A549 (cell line): Measurements from ENCODE around the gene BICDL1. TPM values are rescaled to one million over a fixed set of nuclear protein-coding genes. Genes with fewer than 3 reads are reported as not detected.

Experiments
- ATAC-seq, 2 experiments: fragments of 200-7000 bp in 1 of 2; fragments of >200 bp in 1 of 2; cut with Nextera tagmentation in 1 of 2; cut with Tn5 transposase in 1 of 2; 3 replicates each; pipeline versions ENCODE4 v1.8.0 to v1.9.1; 2018 to 2020; ENCODE audit warnings: mild to moderate bottlenecking in 1 of 2, moderate library complexity in 1 of 2
- CTCF ChIA-PET: fragments of 300-600 bp; sonication (Branson Sonifier 250); formaldehyde crosslinking; extraction: SDS; loops from one replicate; lab custom pipeline; 2021; ENCODE audit warnings: antibody characterized with exemption, inconsistent platforms; lab: Yijun Ruan, JAX
- POLR2A ChIA-PET: fragments of 350-600 bp; formaldehyde crosslinking; extraction: SDS; loops from one replicate; lab custom pipeline; 2021; ENCODE audit warnings: antibody characterized with exemption, inconsistent platforms; lab: Yijun Ruan, JAX
- DNase-seq, 2 experiments: peaks; one replicate each; pipeline versions ENCODE4 v3.0.0 to v3.0.0-alpha.2; 2011 to 2016; ENCODE audit warnings: low read depth in 1 of 2, low spot score in 1 of 2
- FAIRE-seq: peaks from 2 replicates; lab custom pipeline; 2011; peaks lifted over from hg19 to GRCh38; lab: Jason Lieb, UNC
- H3K27ac ChIP-seq, 2 experiments: fragments of >200 bp; sonication (Bioruptor Twin); formaldehyde crosslinking; 3 replicates each; pipeline ENCODE4 v1.5.1; 2016 to 2017
- H3K4me1 ChIP-seq: fragments of >200 bp; sonication (Bioruptor Twin); formaldehyde crosslinking; 3 replicates; pipeline ENCODE4 v1.6.1; 2016
- H3K4me2 ChIP-seq: fragments of >200 bp; sonication (Bioruptor Twin); formaldehyde crosslinking; 3 replicates; pipeline ENCODE4 v1.6.1; 2016
- H3K4me3 ChIP-seq: fragments of >200 bp; sonication (Bioruptor Twin); formaldehyde crosslinking; 3 replicates; pipeline ENCODE4 v1.5.1; 2016
- H3K9me3 ChIP-seq: fragments of >200 bp; sonication (Bioruptor Twin); formaldehyde crosslinking; 3 replicates; pipeline ENCODE4 v1.6.1; 2016
- ATOH8 ChIP-seq: fragments of 250-450 bp; sonication (Bioruptor Pico); IDR thresholded peaks from 2 replicates; pipeline ENCODE4 v1.5.0; 2020; ENCODE audit warnings: low read depth, mild to moderate bottlenecking, moderate library complexity
- CBX2 ChIP-seq: fragments of 200-600 bp; sonication (generic); IDR thresholded peaks from 2 replicates; pipeline ENCODE4 v1.6.1; 2016; ENCODE audit warnings: low read depth, mild to moderate bottlenecking, borderline replicate concordance
- CHD2 ChIP-seq: fragments of 150-350 bp; IDR thresholded peaks from 2 replicates; pipeline ENCODE4 v1.6.1; 2014; ENCODE audit warnings: low read length; ENCODE audit not compliant: partially characterized antibody
- CHD4 ChIP-seq: fragments of 200-600 bp; sonication (generic); IDR thresholded peaks from 2 replicates; pipeline ENCODE4 v1.6.1; 2016; ENCODE audit warnings: antibody characterized with exemption, mild to moderate bottlenecking, borderline replicate concordance
- EHMT2 ChIP-seq: fragments of 200-600 bp; sonication (generic); IDR thresholded peaks from 2 replicates; pipeline ENCODE4 v1.6.1; 2016; ENCODE audit warnings: antibody characterized with exemption, low read depth, mild to moderate bottlenecking, moderate library complexity
- EP300 ChIP-seq, 2 experiments: fragments of >200 bp; sonication (Bioruptor Twin); formaldehyde crosslinking; IDR thresholded peaks; 2 replicates in 1 of 2; 3 replicates in 1 of 2; pipeline ENCODE4 v1.6.1; 2016 to 2017
- FOSB ChIP-seq: fragments of 250-450 bp; sonication (Bioruptor Pico); IDR thresholded peaks from 2 replicates; pipeline ENCODE4 v1.5.0; 2020; ENCODE audit warnings: mild to moderate bottlenecking, moderate library complexity
- HOXB5 ChIP-seq: fragments of 250-450 bp; sonication (Bioruptor Pico); IDR thresholded peaks from 2 replicates; pipeline ENCODE4 v1.5.0; 2020; ENCODE audit warnings: mild to moderate bottlenecking, moderate library complexity
- JUNB ChIP-seq: fragments of >200 bp; sonication (Bioruptor Twin); formaldehyde crosslinking; IDR thresholded peaks from 2 replicates; pipeline ENCODE4 v1.6.1; 2016
- KDM1A ChIP-seq: fragments of 200-600 bp; sonication (generic); IDR thresholded peaks from 2 replicates; pipeline ENCODE4 v1.6.1; 2016; ENCODE audit warnings: low read depth, mild to moderate bottlenecking
- MAZ ChIP-seq: fragments of 150-350 bp; IDR thresholded peaks from 2 replicates; pipeline ENCODE4 v1.6.1; 2014; ENCODE audit warnings: antibody characterized with exemption, low read depth, low read length, borderline replicate concordance
- MYC ChIP-seq: IDR thresholded peaks from 2 replicates; pipeline ENCODE4 v1.6.1; 2012; ENCODE audit warnings: mild to moderate bottlenecking, inconsistent platforms, low read length, improper control_type of control experiment, borderline replicate concordance
- NPAS2 ChIP-seq: fragments of 250-450 bp; sonication (Bioruptor Pico); IDR thresholded peaks from 2 replicates; pipeline ENCODE4 v1.8.0; 2022; ENCODE audit warnings: mild to moderate bottlenecking, moderate library complexity, borderline replicate concordance
- NR3C1 ChIP-seq: fragments of >200 bp; sonication (Bioruptor Twin); formaldehyde crosslinking; IDR thresholded peaks from 3 replicates; pipeline ENCODE4 v1.6.1; 2017
- PHF8 ChIP-seq: fragments of 200-600 bp; sonication (generic); IDR thresholded peaks from 2 replicates; pipeline ENCODE4 v1.6.1; 2016; ENCODE audit warnings: low read depth, mild to moderate bottlenecking, antibody characterized with exemption, moderate library complexity, borderline replicate concordance
- RAD21 ChIP-seq, 2 experiments: fragments of >200 bp in 1 of 2; sonication (Bioruptor Twin) in 1 of 2; formaldehyde crosslinking in 1 of 2; IDR thresholded peaks in 1 of 2; conservative IDR thresholded peaks in 1 of 2; 2 replicates in 1 of 2; 3 replicates in 1 of 2; pipeline ENCODE4 v1.6.1; 2012 to 2018; ENCODE audit warnings: inconsistent platforms in 1 of 2
- RARB ChIP-seq: fragments of 250-450 bp; sonication (Bioruptor Pico); IDR thresholded peaks from 2 replicates; pipeline ENCODE4 v1.8.0; 2021; ENCODE audit warnings: mild to moderate bottlenecking, moderate library complexity
- REST ChIP-seq: fragments of 200-600 bp; sonication (generic); IDR thresholded peaks from 2 replicates; pipeline ENCODE4 v1.6.1; 2016; ENCODE audit warnings: antibody characterized with exemption, mild to moderate bottlenecking, moderate library complexity
- RFX5 ChIP-seq: fragments of 450-650 bp; IDR thresholded peaks from 2 replicates; pipeline ENCODE4 v1.7.1; 2014; ENCODE audit warnings: antibody characterized with exemption, mild to moderate bottlenecking, moderate library complexity
- TFCP2L1 ChIP-seq: fragments of 250-450 bp; sonication (Bioruptor Pico); IDR thresholded peaks from 2 replicates; pipeline ENCODE4 v1.5.0; 2021; ENCODE audit warnings: mild to moderate bottlenecking
- TP53 ChIP-seq: fragments of 250-450 bp; sonication (Bioruptor Pico); IDR thresholded peaks from 2 replicates; pipeline ENCODE4 v1.5.0; 2021; ENCODE audit warnings: mild to moderate bottlenecking, moderate library complexity
- ZSCAN20 ChIP-seq: fragments of 250-450 bp; sonication (Bioruptor Pico); IDR thresholded peaks from 2 replicates; pipeline ENCODE4 v1.8.0; 2022; ENCODE audit warnings: mild to moderate bottlenecking, moderate library complexity
- WGBS: methylation state at CpG from one replicate; pipeline ENCODE4 v1.1.6; 2017; ENCODE audit errors: missing lambda C conversion rate; 5-methylcytosine and 5-hydroxymethylcytosine counted together
- polyA plus RNA-seq, 4 experiments: library from polyadenylated mRNA; depleted of rRNA in 3 of 4; stranded (reverse); fragments of >200 nt; fragmentation: RNase III in 1 of 4; extraction: RNeasy Plus Mini Kit Qiagen cat#74134 plus additional on column Dnase treatment in 1 of 4; gene quantifications; 2 replicates in 3 of 4; 3 replicates in 1 of 4; pipeline ENCODE4 v1.2.3, GENCODE V29; 2011 to 2017
- TF ChIP-seq, protein P1 (sequence below): fragments of 450-650 bp; IDR thresholded peaks from 2 replicates; pipeline ENCODE4 v1.6.1; 2014; ENCODE audit warnings: antibody characterized with exemption
- TF ChIP-seq, protein P2 (sequence below): fragments of >200 bp; sonication (Bioruptor Twin); formaldehyde crosslinking; IDR thresholded peaks from 3 replicates; pipeline ENCODE4 v1.6.1; 2016
- TF ChIP-seq, protein P3 (sequence below): fragments of 250-450 bp; sonication (Bioruptor Pico); IDR thresholded peaks from 2 replicates; pipeline ENCODE4 v1.5.0; 2021; ENCODE audit warnings: mild to moderate bottlenecking, moderate library complexity, borderline replicate concordance
- TF ChIP-seq, protein P4 (sequence below): fragments of >200 bp; sonication (Bioruptor Twin); formaldehyde crosslinking; IDR thresholded peaks from 2 replicates; pipeline ENCODE4 v1.6.1; 2016
- TF ChIP-seq, protein P5 (sequence below): IDR thresholded peaks from 2 replicates; pipeline ENCODE4 v1.6.1; 2012

Gene BICDL1
- polyA plus RNA-seq, 2 of the 4 experiments (the other 2 are of a cell fraction): 3.8 to 4.5 TPM

GRCh38 chr12:120106151-120106550 is 117.1 kb downstream of the BICDL1 start (continued):
- TF ChIP-seq REST (no peak), TP53 (CRISPR knock-in tag) (no peak), FOSB (no peak), EP300 (IDR thresholded peaks at IDR 0.05) (no peak), MYC (no peak), TFCP2L1 (no peak), ATOH8 (CRISPR knock-in tag) (no peak)
- TF ChIP-seq, protein P1, sequence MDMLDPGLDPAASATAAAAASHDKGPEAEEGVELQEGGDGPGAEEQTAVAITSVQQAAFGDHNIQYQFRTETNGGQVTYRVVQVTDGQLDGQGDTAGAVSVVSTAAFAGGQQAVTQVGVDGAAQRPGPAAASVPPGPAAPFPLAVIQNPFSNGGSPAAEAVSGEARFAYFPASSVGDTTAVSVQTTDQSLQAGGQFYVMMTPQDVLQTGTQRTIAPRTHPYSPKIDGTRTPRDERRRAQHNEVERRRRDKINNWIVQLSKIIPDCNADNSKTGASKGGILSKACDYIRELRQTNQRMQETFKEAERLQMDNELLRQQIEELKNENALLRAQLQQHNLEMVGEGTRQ: no peak

- ATAC-seq (no peak), DNase-seq (no peak), FAIRE-seq (no peak)
- ChIA-PET CTCF (interaction anchor here (1.2 kb wide), 2 partner anchors 10 to 12 kb away, joined by 3 to 4 read pairs; no protein-coding TSS in a partner anchor), POLR2A (no interaction called here)
- TF ChIP-seq RAD21 (conservative IDR thresholded peaks at IDR 0.05 in 1 of 2, IDR thresholded peaks at IDR 0.05 in 1 of 2) (no peak), PHF8 (no peak), RARB (no peak), CHD4 (no peak), JUNB (no peak), RFX5 (no peak), ZSCAN20 (CRISPR knock-in tag) (no peak), EHMT2 (no peak), KDM1A (no peak), HOXB5 (no peak), ATOH8 (CRISPR knock-in tag) (no peak), NR3C1 (no peak), CBX2 (no peak), MAZ (no peak), NPAS2 (CRISPR knock-in tag) (no peak), CHD2 (no peak)
- TF ChIP-seq, protein P2, sequence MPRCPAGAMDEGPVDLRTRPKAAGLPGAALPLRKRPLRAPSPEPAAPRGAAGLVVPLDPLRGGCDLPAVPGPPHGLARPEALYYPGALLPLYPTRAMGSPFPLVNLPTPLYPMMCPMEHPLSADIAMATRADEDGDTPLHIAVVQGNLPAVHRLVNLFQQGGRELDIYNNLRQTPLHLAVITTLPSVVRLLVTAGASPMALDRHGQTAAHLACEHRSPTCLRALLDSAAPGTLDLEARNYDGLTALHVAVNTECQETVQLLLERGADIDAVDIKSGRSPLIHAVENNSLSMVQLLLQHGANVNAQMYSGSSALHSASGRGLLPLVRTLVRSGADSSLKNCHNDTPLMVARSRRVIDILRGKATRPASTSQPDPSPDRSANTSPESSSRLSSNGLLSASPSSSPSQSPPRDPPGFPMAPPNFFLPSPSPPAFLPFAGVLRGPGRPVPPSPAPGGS: no peak
- TF ChIP-seq, protein P3, sequence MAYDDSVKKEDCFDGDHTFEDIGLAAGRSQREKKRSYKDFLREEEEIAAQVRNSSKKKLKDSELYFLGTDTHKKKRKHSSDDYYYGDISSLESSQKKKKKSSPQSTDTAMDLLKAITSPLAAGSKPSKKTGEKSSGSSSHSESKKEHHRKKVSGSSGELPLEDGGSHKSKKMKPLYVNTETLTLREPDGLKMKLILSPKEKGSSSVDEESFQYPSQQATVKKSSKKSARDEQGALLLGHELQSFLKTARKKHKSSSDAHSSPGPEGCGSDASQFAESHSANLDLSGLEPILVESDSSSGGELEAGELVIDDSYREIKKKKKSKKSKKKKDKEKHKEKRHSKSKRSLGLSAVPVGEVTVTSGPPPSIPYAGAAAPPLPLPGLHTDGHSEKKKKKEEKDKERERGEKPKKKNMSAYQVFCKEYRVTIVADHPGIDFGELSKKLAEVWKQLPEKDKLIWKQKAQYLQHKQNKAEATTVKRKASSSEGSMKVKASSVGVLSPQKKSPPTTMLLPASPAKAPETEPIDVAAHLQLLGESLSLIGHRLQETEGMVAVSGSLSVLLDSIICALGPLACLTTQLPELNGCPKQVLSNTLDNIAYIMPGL: no peak
- TF ChIP-seq, protein P4, sequence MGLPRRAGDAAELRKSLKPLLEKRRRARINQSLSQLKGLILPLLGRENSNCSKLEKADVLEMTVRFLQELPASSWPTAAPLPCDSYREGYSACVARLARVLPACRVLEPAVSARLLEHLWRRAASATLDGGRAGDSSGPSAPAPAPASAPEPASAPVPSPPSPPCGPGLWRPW: no peak
- TF ChIP-seq, protein P5, sequence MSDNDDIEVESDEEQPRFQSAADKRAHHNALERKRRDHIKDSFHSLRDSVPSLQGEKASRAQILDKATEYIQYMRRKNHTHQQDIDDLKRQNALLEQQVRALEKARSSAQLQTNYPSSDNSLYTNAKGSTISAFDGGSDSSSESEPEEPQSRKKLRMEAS: no peak
- Histone ChIP-seq H3K9me3 (no peaks in the 10 kb centered on the region), H3K4me1 (peaks cover 6% of the 10 kb centered on the region; the same call in 1 of the 3 replicates), H3K4me3 (no peak overlapping the region), H3K27ac (no peak overlapping the region), H3K4me2 (no peak overlapping the region)
- 91% methylated on average over 10 of the region's 10 CpGs for WGBS
Observed at GRCh38 chr12:120109570-120110267, 120.7 kb downstream of the BICDL1 start.
